Measurements from ENCODE around the gene PTPRD. TPM values are rescaled to one million over a fixed set of nuclear protein-coding genes. Genes with fewer than 3 reads are reported as not detected.

The PTPRD gene
- total RNA-seq, 1 experiment from 2014 or later: 0.02 TPM

DNA sequence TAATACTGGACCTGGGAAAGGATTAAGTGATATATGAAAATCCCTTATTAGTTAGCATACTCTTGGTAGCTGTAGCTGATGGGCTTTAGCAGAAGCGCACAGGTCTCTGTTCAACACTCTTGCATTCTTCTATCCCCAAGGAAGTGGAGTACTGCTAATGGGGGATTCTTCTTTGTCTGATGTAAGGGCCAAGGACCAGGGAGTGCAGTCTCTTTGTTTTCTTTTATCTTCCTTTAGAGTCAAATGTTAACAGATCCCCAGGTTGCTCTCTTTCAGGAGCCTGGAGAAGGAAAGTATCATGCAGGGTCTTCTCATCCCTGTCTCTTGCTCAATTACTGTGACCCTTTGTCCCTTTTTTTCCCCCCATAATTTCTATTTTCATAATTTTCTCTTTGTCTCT lies 1666.3 kb downstream of the PTPRD start:
- TF ChIP-seq EZH2 (IDR thresholded peaks at IDR 0.05): no peak
- TF ChIP-seq CBX3 (IDR thresholded peaks at IDR 0.05; ENCODE audit: low read depth): no peak
- no peak for TF ChIP-seq POLR2A (IDR thresholded peaks at IDR 0.05; ENCODE audit: borderline replicate concordance, extremely low read depth, insufficient read depth, insufficient read length)
- no peak for TF ChIP-seq FOSL1 (IDR thresholded peaks at IDR 0.05; ENCODE audit: low read depth)
- TF ChIP-seq ZNF274 (IDR thresholded peaks at IDR 0.05; ENCODE audit: low read depth, low read length): no peak
- no peak for TF ChIP-seq SIN3A (IDR thresholded peaks at IDR 0.05; ENCODE audit: low read depth)
- TF ChIP-seq SP1 (IDR thresholded peaks at IDR 0.05; ENCODE audit: low read depth): no peak
- TF ChIP-seq CEBPB (IDR thresholded peaks at IDR 0.05; ENCODE audit: low read depth): no peak
- TF ChIP-seq TCF7L2 (IDR thresholded peaks at IDR 0.05; ENCODE audit: borderline replicate concordance, extremely low read depth, insufficient read depth, insufficient read length): no peak
- TF ChIP-seq EGR1 (IDR thresholded peaks at IDR 0.05; ENCODE audit: low read depth): no peak
- TF ChIP-seq EZH2phosphoT487 (IDR thresholded peaks at IDR 0.05; ENCODE audit: borderline replicate concordance): no peak
- no peak for TF ChIP-seq SRF (IDR thresholded peaks at IDR 0.05; ENCODE audit: low read depth)
- no peaks in the 10 kb centered on the region for H3K27me3 ChIP-seq (ENCODE audit: insufficient read depth, low read length)
- RAD21 ChIA-PET (ENCODE audit: low non-redundant PET in 1 of 2, low total read pairs in 2 of 2, uncharacterized antibody in 2 of 2, unreplicated experiment in 2 of 2): no interaction called here
- CTCF ChIA-PET: no interaction called here
- peaks cover 3 to 18% of the 10 kb centered on the region in 2 experiments; a peak in 2 of 4 replicates for H3K9me3 ChIP-seq (ENCODE audit: control insufficient read depth in 1 of 2, insufficient read depth in 1 of 2, low read depth in 1 of 2, low read length in 2 of 2)
- intact Hi-C loops (cut with micrococcal nuclease): no loop called here
- no peak overlapping the region for H3K27ac ChIP-seq (ENCODE audit: low read depth, low read length)
- POLR2A ChIA-PET: no interaction called here
- no peaks in the 10 kb centered on the region for H3K9me2 ChIP-seq (ENCODE audit: insufficient read depth)
- no peak overlapping the region for H3K4me2 ChIP-seq (ENCODE audit: low read length)
- no peaks in the 10 kb centered on the region for H4K20me1 ChIP-seq (ENCODE audit: insufficient read depth)
- H3K4me1 ChIP-seq (ENCODE audit: control insufficient read depth in 1 of 2, insufficient read depth in 2 of 2, low read length in 2 of 2): no peaks in the 10 kb centered on the region
- H3K36me3 ChIP-seq (ENCODE audit: control insufficient read depth in 1 of 2, insufficient read depth in 2 of 2, low read length in 2 of 2): no peaks in the 10 kb centered on the region
- no peak overlapping the region for H2AFZ ChIP-seq (ENCODE audit: low read depth, low read length, poor library complexity, severe bottlenecking)
- no peak for ATAC-seq
- H3K4me3 ChIP-seq (replicated peaks in 1 of 2; ENCODE audit: low read depth in 1 of 2, low read length in 2 of 2): no peak overlapping the region
- no peaks in the 10 kb centered on the region for H3K79me2 ChIP-seq (ENCODE audit: insufficient read depth, low read length)
- no peak for DNase-seq (ENCODE audit: low read depth, low spot score)
- BruUV-seq (replicated peaks): no TSS peak
- no peak overlapping the region for H3K9ac ChIP-seq (ENCODE audit: low read length)

- Histone ChIP-seq H3K4me1 (ENCODE audit: control insufficient read depth in 1 of 2, insufficient read depth in 2 of 2, low read length in 2 of 2) (no peaks in the 10 kb centered on the region), H3K36me3 (ENCODE audit: control insufficient read depth in 1 of 2, insufficient read depth in 2 of 2, low read length in 2 of 2) (no peaks in the 10 kb centered on the region), H4K20me1 (ENCODE audit: insufficient read depth) (no peaks in the 10 kb centered on the region), H3K9ac (ENCODE audit: low read length) (no peak overlapping the region), H3K79me2 (ENCODE audit: insufficient read depth, low read length) (no peaks in the 10 kb centered on the region), H3K27ac (ENCODE audit: low read depth, low read length) (no peak overlapping the region), H2AFZ (ENCODE audit: low read depth, low read length, poor library complexity, severe bottlenecking) (no peak overlapping the region), H3K4me3 (replicated peaks in 1 of 2; ENCODE audit: low read depth in 1 of 2, low read length in 2 of 2) (no peak overlapping the region), H3K4me2 (ENCODE audit: low read length) (no peak overlapping the region), H3K9me3 (ENCODE audit: control insufficient read depth in 1 of 2, insufficient read depth in 1 of 2, low read depth in 1 of 2, low read length in 2 of 2) (peaks cover 9% of the 10 kb centered on the region in 2 experiments; a peak in 2 of 4 replicates), H3K27me3 (ENCODE audit: insufficient read depth, low read length) (no peaks in the 10 kb centered on the region), H3K9me2 (ENCODE audit: insufficient read depth) (no peaks in the 10 kb centered on the region)
- ChIA-PET POLR2A (no interaction called here), CTCF (no interaction called here), RAD21 (ENCODE audit: low non-redundant PET in 1 of 2, low total read pairs in 2 of 2, uncharacterized antibody in 2 of 2, unreplicated experiment in 2 of 2) (no interaction called here)
- TF ChIP-seq ZFX (IDR thresholded peaks at IDR 0.05): no peak
- TF ChIP-seq, protein P1, sequence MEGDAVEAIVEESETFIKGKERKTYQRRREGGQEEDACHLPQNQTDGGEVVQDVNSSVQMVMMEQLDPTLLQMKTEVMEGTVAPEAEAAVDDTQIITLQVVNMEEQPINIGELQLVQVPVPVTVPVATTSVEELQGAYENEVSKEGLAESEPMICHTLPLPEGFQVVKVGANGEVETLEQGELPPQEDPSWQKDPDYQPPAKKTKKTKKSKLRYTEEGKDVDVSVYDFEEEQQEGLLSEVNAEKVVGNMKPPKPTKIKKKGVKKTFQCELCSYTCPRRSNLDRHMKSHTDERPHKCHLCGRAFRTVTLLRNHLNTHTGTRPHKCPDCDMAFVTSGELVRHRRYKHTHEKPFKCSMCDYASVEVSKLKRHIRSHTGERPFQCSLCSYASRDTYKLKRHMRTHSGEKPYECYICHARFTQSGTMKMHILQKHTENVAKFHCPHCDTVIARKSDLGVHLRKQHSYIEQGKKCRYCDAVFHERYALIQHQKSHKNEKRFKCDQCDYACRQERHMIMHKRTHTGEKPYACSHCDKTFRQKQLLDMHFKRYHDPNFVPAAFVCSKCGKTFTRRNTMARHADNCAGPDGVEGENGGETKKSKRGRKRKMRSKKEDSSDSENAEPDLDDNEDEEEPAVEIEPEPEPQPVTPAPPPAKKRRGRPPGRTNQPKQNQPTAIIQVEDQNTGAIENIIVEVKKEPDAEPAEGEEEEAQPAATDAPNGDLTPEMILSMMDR (IDR thresholded peaks at IDR 0.05 in 2 of 3, conservative IDR thresholded peaks at IDR 0.05 in 1 of 3; ENCODE audit: borderline replicate concordance in 1 of 3, insufficient read depth in 1 of 3, low read depth in 2 of 3, low read length in 2 of 3): no peak
- no peak for TF ChIP-seq EZH2 (IDR thresholded peaks at IDR 0.05)
- TF ChIP-seq SRF (IDR thresholded peaks at IDR 0.05; ENCODE audit: low read depth): no peak
- intact Hi-C loops (cut with micrococcal nuclease): no loop called here
- no TSS peak for BruUV-seq (replicated peaks)
- ATAC-seq: no peak
- no peak for DNase-seq (ENCODE audit: low read depth, low spot score)
Measured at GRCh38 chr9:8943392-8943791, 1669.4 kb downstream of the PTPRD start.
